Liver (tissue), 9 donors: ENCODE data around the gene PEMT. TPM values are rescaled to one million over a fixed set of nuclear protein-coding genes. Genes with fewer than 3 reads are reported as not detected.

Source experiments
- DNase-seq: peaks from one replicate; pipeline ENCODE4 v3.0.0-alpha.2; 2017; ENCODE audit warnings: low spot score
- H3K27ac ChIP-seq, 2 donors: one replicate each; pipeline ENCODE4 v1.7.0; 2013; ENCODE audit warnings: inconsistent platforms in 2 of 2, low read length in 2 of 2, control low read depth in 1 of 2, low read depth in 1 of 2, mild to moderate bottlenecking in 1 of 2
- H3K27me3 ChIP-seq, 4 donors: one replicate each; pipeline versions ENCODE4 v1.6.1 to v1.7.0; 2013; ENCODE audit warnings: low read length in 3 of 4, inconsistent platforms in 1 of 4, mild to moderate bottlenecking in 1 of 4, moderate library complexity in 1 of 4; ENCODE audit not compliant: control insufficient read depth in 4 of 4, insufficient read depth in 4 of 4
- H3K36me3 ChIP-seq, 4 donors: one replicate each; pipeline versions ENCODE4 v1.6.1 to v1.7.0; 2013; ENCODE audit warnings: low read length in 3 of 4, mild to moderate bottlenecking in 3 of 4, low read depth in 1 of 4, moderate library complexity in 1 of 4; ENCODE audit not compliant: control insufficient read depth in 4 of 4, insufficient read depth in 3 of 4
- H3K4me1 ChIP-seq, 4 donors: one replicate each; pipeline versions ENCODE4 v1.6.1 to v1.7.0; 2013; ENCODE audit warnings: low read length in 3 of 4, mild to moderate bottlenecking in 3 of 4, moderate library complexity in 1 of 4; ENCODE audit not compliant: control insufficient read depth in 4 of 4, insufficient read depth in 4 of 4
- H3K4me3 ChIP-seq, 3 donors: one replicate each; pipeline versions ENCODE4 v1.6.1 to v1.7.0; 2013; ENCODE audit warnings: low read length in 3 of 3, control low read depth in 1 of 3, low read depth in 1 of 3, mild to moderate bottlenecking in 1 of 3
- H3K9ac ChIP-seq, 2 donors: one replicate each; pipeline ENCODE4 v1.7.0; 2013; ENCODE audit warnings: low read length in 2 of 2, mild to moderate bottlenecking in 2 of 2, moderate library complexity in 2 of 2, control low read depth in 1 of 2, low read depth in 1 of 2
- H3K9me3 ChIP-seq, 4 donors: one replicate each; pipeline versions ENCODE4 v1.6.1 to v1.7.0; 2013; ENCODE audit warnings: low read length in 3 of 4; ENCODE audit not compliant: control insufficient read depth in 4 of 4
- ATF3 ChIP-seq: IDR thresholded peaks from 2 replicates; pipeline ENCODE4 v1.6.1; 2016; ENCODE audit warnings: antibody characterized with exemption
- CTCF ChIP-seq: fragments of 150-350 bp; IDR thresholded peaks from 2 replicates; pipeline ENCODE4 v1.5.1; 2017; ENCODE audit warnings: improper control_type of control experiment, low read depth, low read length; ENCODE audit not compliant: missing input control
- EGR1 ChIP-seq, 2 donors: IDR thresholded peaks; 2 replicates each; pipeline ENCODE4 v1.6.1; 2016 to 2018; ENCODE audit warnings: antibody characterized with exemption in 2 of 2, low read depth in 2 of 2
- FOXA1 ChIP-seq: IDR thresholded peaks from 2 replicates; pipeline ENCODE4 v1.6.1; 2016; ENCODE audit warnings: antibody characterized with exemption
- FOXA2 ChIP-seq: IDR thresholded peaks from 2 replicates; pipeline ENCODE4 v1.6.1; 2016; ENCODE audit warnings: antibody characterized with exemption
- GABPA ChIP-seq, 2 donors: IDR thresholded peaks in 1 of 2; conservative IDR thresholded peaks in 1 of 2; 2 replicates each; pipeline ENCODE4 v1.6.1; 2016; ENCODE audit warnings: antibody characterized with exemption in 2 of 2, mild to moderate bottlenecking in 1 of 2, moderate library complexity in 1 of 2
- HNF4A ChIP-seq, 2 donors: conservative IDR thresholded peaks; 2 replicates each; pipeline ENCODE4 v1.6.1; 2016; ENCODE audit warnings: antibody characterized with exemption in 2 of 2, mild to moderate bottlenecking in 2 of 2
- HNF4G ChIP-seq: IDR thresholded peaks from 2 replicates; pipeline ENCODE4 v1.6.1; 2016; ENCODE audit warnings: antibody characterized with exemption
- JUND ChIP-seq, 2 donors: IDR thresholded peaks; 2 replicates each; pipeline ENCODE4 v1.6.1; 2016; ENCODE audit warnings: antibody characterized with exemption in 2 of 2
- MAX ChIP-seq: IDR thresholded peaks from 2 replicates; pipeline ENCODE4 v1.6.1; 2016; ENCODE audit warnings: antibody characterized with exemption
- NR2F2 ChIP-seq: IDR thresholded peaks from 2 replicates; pipeline ENCODE4 v1.6.1; 2016; ENCODE audit warnings: antibody characterized with exemption
- RAD21 ChIP-seq, 2 donors: IDR thresholded peaks; 2 replicates each; pipeline ENCODE4 v1.6.1; 2016; ENCODE audit warnings: antibody characterized with exemption in 2 of 2, mild to moderate bottlenecking in 2 of 2
- REST ChIP-seq: IDR thresholded peaks from 2 replicates; pipeline ENCODE4 v1.6.1; 2016; ENCODE audit warnings: antibody characterized with exemption, mild to moderate bottlenecking
- RXRA ChIP-seq, 2 donors: IDR thresholded peaks; 2 replicates each; pipeline ENCODE4 v1.6.1; 2017 to 2018; ENCODE audit warnings: antibody characterized with exemption in 2 of 2, mild to moderate bottlenecking in 1 of 2
- SP1 ChIP-seq: IDR thresholded peaks from 2 replicates; pipeline ENCODE4 v1.6.1; 2018; ENCODE audit warnings: antibody characterized with exemption, mild to moderate bottlenecking
- TAF1 ChIP-seq: conservative IDR thresholded peaks from 2 replicates; pipeline ENCODE4 v1.6.1; 2016; ENCODE audit warnings: antibody characterized with exemption, mild to moderate bottlenecking
- YY1 ChIP-seq: IDR thresholded peaks from 2 replicates; pipeline ENCODE4 v1.6.1; 2016; ENCODE audit warnings: antibody characterized with exemption, mild to moderate bottlenecking
- ZBTB33 ChIP-seq: IDR thresholded peaks from 2 replicates; pipeline ENCODE4 v1.6.1; 2016; ENCODE audit warnings: antibody characterized with exemption
- WGBS: extraction: QIAGEN DNeasy Blood & Tissue Kit; methylation state at CpG from one replicate; pipeline ENCODE4 v1.1.7; 2013; 5-methylcytosine and 5-hydroxymethylcytosine counted together
- polyA plus RNA-seq, 2 donors: library from polyadenylated mRNA; stranded (reverse) in 1 of 2; unstranded in 1 of 2; fragments of 200-250 nt in 1 of 2; fragments of >200 nt in 1 of 2; fragmentation: Nextera tagmentation in 1 of 2; extraction: Ambion mirVana in 1 of 2; gene quantifications; one replicate each; pipeline versions ENCODE4 v1.2.1 to v1.2.3, GENCODE V29; 2013 to 2015
- total RNA-seq, 2 donors: library from RNA; depleted of rRNA; stranded (reverse); fragments of >200 nt; gene quantifications; one replicate each; pipeline ENCODE4 v1.2.3, GENCODE V29; 2014
- donor health status: healthy.
- donor health status: healthy.
- donor health status: healthy.
- donor health status: healthy.
- donor health status: healthy.

The PEMT gene
- total and polyA plus RNA-seq, 4 donors: 64.6 to 211 (median 184) TPM

- Histone ChIP-seq H3K27me3 (no peaks in the 10 kb centered on the region), H3K9me3 (no peaks in the 10 kb centered on the region), H3K9ac (no peak overlapping the region), H3K27ac (no peak overlapping the region), H3K4me3 (no peak overlapping the region), H3K4me1 (peaks cover 0 to 2% (median 0%) of the 10 kb centered on the region in 4 donors), H3K36me3 (no peaks in the 10 kb centered on the region)
- 87% methylated on average over 2 of the region's 2 CpGs for WGBS
- TF ChIP-seq NR2F2: no peak
- no peak for TF ChIP-seq RXRA (IDR thresholded peaks at IDR 0.05)
- TF ChIP-seq FOXA2: no peak
- TF ChIP-seq ZBTB33: no peak
- TF ChIP-seq MAX: no peak
- no peak for TF ChIP-seq GABPA (IDR thresholded peaks at IDR 0.05 in 1 of 2, conservative IDR thresholded peaks at IDR 0.05 in 1 of 2)
- TF ChIP-seq FOXA1: no peak
- no peak for TF ChIP-seq ATF3
- TF ChIP-seq YY1: no peak
- no peak for TF ChIP-seq SP1
- no peak for TF ChIP-seq CTCF
- no peak for TF ChIP-seq RAD21 (IDR thresholded peaks at IDR 0.05)
- DNase-seq: no peak
Measured at GRCh38 chr17:17457680-17458079, 133.8 kb downstream of the PEMT start.

GRCh38 chr17:17456251-17456650, 135.3 kb downstream of the PEMT start:
- Histone ChIP-seq H3K9ac (no peak overlapping the region), H3K4me1 (peaks cover 0 to 2% (median 0%) of the 10 kb centered on the region in 4 donors), H3K36me3 (no peaks in the 10 kb centered on the region), H3K27ac (no peak overlapping the region), H3K9me3 (no peaks in the 10 kb centered on the region), H3K4me3 (no peak overlapping the region), H3K27me3 (no peaks in the 10 kb centered on the region)
- DNase-seq: no peak
- WGBS: 93% methylated on average over 19 of the region's 19 CpGs
- no peak for TF ChIP-seq MAX
- TF ChIP-seq CTCF: no peak
- TF ChIP-seq YY1: no peak
- TF ChIP-seq JUND (IDR thresholded peaks at IDR 0.05): no peak
- TF ChIP-seq HNF4A (conservative IDR thresholded peaks at IDR 0.05): no peak
- TF ChIP-seq TAF1: no peak
- no peak for TF ChIP-seq GABPA (IDR thresholded peaks at IDR 0.05 in 1 of 2, conservative IDR thresholded peaks at IDR 0.05 in 1 of 2)
- TF ChIP-seq RAD21 (IDR thresholded peaks at IDR 0.05): no peak
- TF ChIP-seq ATF3: no peak
- TF ChIP-seq EGR1 (IDR thresholded peaks at IDR 0.05; ENCODE audit: low read depth in 2 of 2): no peak
- no peak for TF ChIP-seq ZBTB33
- TF ChIP-seq SP1: no peak
- TF ChIP-seq FOXA1: no peak
- no peak for TF ChIP-seq RXRA (IDR thresholded peaks at IDR 0.05)
- TF ChIP-seq FOXA2: no peak
- no peak for TF ChIP-seq REST
- no peak for TF ChIP-seq HNF4G
- TF ChIP-seq NR2F2: no peak
